MG63 (cell line): ENCODE measurements around the gene SFTPD. TPM values are rescaled to one million over a fixed set of nuclear protein-coding genes. Genes with fewer than 3 reads are reported as not detected.
A peak's percentile ranks its signal among the peaks of the same experiment; 100 is the strongest.
"Not testable (repeated sequence)": the region's sequence is repeated elsewhere in the genome, so short reads cannot be mapped to it uniquely, and the experiment has no call there.

Experiments used
- DNase-seq: peaks from one replicate; pipeline ENCODE4 v3.0.0-alpha.2; 2020
- H3K27me3 ChIP-seq: fragments of 250-450 bp; sonication (Bioruptor Pico); 2 replicates; pipeline ENCODE4 v1.5.1; 2020; ENCODE audit warnings: mild to moderate bottlenecking, moderate library complexity
- H3K36me3 ChIP-seq: fragments of 250-450 bp; sonication (Bioruptor Pico); 2 replicates; pipeline ENCODE4 v1.5.1; 2020; ENCODE audit warnings: mild to moderate bottlenecking, moderate library complexity
- H3K4me3 ChIP-seq: fragments of 250-450 bp; sonication (Bioruptor Pico); 2 replicates; pipeline ENCODE4 v1.5.1; 2020; ENCODE audit warnings: mild to moderate bottlenecking, moderate library complexity
- H3K9me3 ChIP-seq: fragments of 250-450 bp; sonication (Bioruptor Pico); 2 replicates; pipeline ENCODE4 v1.5.1; 2020; ENCODE audit warnings: mild to moderate bottlenecking, moderate library complexity
- total RNA-seq: library from RNA; depleted of rRNA; stranded (reverse); fragments of >200 nt; shearing (Covaris generic); gene quantifications from 2 replicates; pipeline ENCODE4 v1.2.3, GENCODE V29; 2014; ENCODE audit warnings: low replicate concordance; rRNA removed

SFTPD gene
- total RNA-seq, 1 experiment from 2014 or later = not detected

DNA sequence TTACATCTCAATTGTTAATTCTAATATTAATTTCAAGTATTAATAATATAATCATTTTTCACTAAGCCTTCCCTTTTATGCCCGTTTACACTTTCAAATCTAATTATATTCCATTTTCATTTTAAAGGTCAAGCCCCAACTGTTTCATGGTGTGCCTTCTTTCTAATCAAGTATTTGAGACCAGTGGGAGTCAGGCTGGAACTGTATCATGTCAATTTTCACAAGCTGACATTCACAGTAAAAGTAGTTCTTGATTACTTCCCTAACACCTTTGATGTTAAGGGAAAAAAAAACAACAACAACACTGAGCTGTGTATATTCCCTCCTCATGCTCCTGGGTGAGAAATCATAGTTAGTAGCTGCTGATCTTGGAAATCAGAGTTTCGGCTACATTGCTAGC, 38.1 kb downstream of the SFTPD start:
- DNase-seq = no peak
- Histone ChIP-seq H3K9me3 (no peaks in the 10 kb centered on the region), H3K36me3 (no peaks in the 10 kb centered on the region), H3K4me3 (no peak overlapping the region), H3K27me3 (peaks cover 5% of the 10 kb centered on the region; the same call in 1 of the 2 replicates)

GRCh38 chr10:79910344-79910743, 38.6 kb downstream of the SFTPD start:
- Histone ChIP-seq H3K9me3 (no peaks in the 10 kb centered on the region), H3K27me3 (peaks cover 5% of the 10 kb centered on the region; the same call in 1 of the 2 replicates), H3K4me3 (no peak overlapping the region), H3K36me3 (no peaks in the 10 kb centered on the region)
- DNase-seq = no peak

DNA sequence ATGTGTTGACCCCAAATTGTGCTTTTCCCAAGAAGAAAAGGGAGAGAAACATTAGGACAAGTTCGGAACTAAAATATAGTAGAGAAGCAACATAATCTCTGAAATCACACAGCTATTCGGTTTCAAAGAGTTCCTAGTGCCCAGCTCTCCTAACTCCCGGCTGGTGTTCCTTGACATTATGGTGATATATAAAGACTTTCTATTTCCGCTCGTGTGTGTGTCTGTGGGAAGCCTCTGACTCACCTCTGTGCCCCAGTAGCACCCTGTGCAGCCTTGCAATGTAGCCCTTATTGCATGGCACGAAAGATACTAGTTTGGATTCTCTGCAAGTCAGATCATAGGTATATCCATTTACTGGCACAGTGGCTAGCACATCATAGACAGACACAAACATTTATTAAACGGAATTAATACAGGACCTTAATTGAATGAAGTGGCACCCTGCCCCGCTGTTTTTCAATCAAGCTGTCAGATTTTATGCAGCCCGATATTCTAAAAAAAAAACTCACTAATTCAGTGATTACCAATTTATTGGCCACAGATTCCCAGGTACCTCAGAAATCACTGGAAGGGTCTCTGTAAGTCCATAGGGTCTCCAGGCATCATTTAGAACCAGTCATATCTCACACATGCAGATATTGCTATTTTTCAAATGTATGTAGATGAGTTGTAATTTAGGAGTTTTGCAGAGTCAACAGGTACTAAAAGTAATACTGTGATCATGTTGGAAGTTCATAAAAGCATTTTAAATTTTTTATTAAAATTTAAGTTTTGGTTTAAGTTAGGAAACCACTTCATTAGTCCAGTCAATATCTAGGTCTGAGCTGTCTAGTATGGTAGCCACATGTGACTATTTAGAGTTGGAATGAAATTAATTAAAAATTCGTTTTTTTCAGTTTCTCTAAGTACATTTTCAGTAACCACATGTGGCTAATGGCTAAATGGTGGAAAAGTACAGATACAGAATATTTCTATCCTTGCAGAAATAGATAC, 43.3 kb downstream of the SFTPD start:
- DNase-seq = peak; percentile 28
- Histone ChIP-seq H3K4me3 (peak overlapping the region; percentile 51), H3K9me3 (no peaks in the 10 kb centered on the region), H3K27me3 (peaks cover 7% of the 10 kb centered on the region), H3K36me3 (no peaks in the 10 kb centered on the region)

GRCh38 chr10:79904671-79905321, 44.1 kb downstream of the SFTPD start:
- Histone ChIP-seq H3K4me3 (peak overlapping the region; percentile 51), H3K36me3 (no peaks in the 10 kb centered on the region), H3K9me3 (no peaks in the 10 kb centered on the region), H3K27me3 (peaks cover 12% of the 10 kb centered on the region)
- peak; percentile 71 for DNase-seq

DNA sequence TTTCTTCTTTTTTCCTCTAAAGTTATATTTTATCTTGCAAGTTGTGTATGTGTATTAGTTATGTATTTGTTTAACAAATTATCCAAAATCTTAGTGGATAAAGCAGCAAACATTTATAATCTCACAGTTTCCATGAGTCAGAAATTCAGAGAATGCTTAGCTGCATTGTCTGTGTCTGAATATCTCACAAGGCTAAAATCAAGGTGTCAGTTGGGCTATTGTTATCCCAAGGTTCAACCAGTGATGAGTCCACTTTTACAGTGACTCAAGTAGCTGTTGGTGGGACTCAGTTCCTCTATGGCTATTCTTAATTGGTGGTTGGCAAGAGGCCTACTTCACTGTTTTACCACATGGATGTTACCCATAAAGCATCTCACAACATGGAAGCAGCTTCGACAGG, 47.3 kb downstream of the SFTPD start:
- not testable (repeated sequence) for DNase-seq, H3K4me3 ChIP-seq, H3K9me3 ChIP-seq, H3K36me3 ChIP-seq
- H3K27me3 ChIP-seq = peaks cover 12% of the 10 kb centered on the region

GRCh38 chr10:79898597-79899325, 50.1 kb downstream of the SFTPD start:
- Histone ChIP-seq H3K9me3 (no peaks in the 10 kb centered on the region), H3K4me3 (no peak overlapping the region), H3K36me3 (no peaks in the 10 kb centered on the region), H3K27me3 (peaks cover 10% of the 10 kb centered on the region)
- no peak for DNase-seq

DNA sequence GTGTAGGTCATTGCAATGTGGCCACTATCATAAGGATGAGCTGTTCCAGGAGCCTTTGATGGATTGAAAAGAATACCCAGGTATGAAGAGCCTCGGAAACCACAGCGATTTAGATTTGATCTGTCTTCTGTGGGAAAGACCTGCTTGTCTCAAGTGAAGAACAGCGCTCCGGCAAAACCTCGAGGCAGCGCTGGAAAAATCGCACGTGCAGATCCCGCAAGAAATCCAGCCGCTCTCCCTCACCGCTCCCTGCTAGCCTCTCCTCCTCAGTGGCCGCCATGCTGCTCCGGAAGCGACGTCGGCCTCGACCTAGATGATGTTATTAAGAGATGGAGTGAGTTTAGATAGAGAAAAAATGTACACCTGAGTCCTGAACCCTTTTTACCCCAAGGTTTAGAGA, 56.0 kb downstream of the SFTPD start:
- not testable (repeated sequence) for H3K27me3 ChIP-seq, DNase-seq, H3K9me3 ChIP-seq, H3K4me3 ChIP-seq, H3K36me3 ChIP-seq

GRCh38 chr10:79890469-79890868, 58.4 kb downstream of the SFTPD start:
- Histone ChIP-seq H3K27me3 (peaks cover 3% of the 10 kb centered on the region; the same call in 1 of the 2 replicates), H3K4me3 (no peak overlapping the region), H3K36me3 (no peaks in the 10 kb centered on the region), H3K9me3 (no peaks in the 10 kb centered on the region)
- DNase-seq = no peak

- DNase-seq, H3K27me3 ChIP-seq, H3K36me3 ChIP-seq, H3K4me3 ChIP-seq, H3K9me3 ChIP-seq: not testable (repeated sequence)
Measured at GRCh38 chr10:79888984-79889383, 59.9 kb downstream of the SFTPD start.

Other genes with a start within 250 kb of the SFTPD start
- gene NUTM2B, start 245.9 kb downstream of the SFTPD start, total RNA-seq = 0.92 TPM in 1 of 2 replicates, not detected in the other
- gene NUTM2E, start 122.4 kb downstream of the SFTPD start, total RNA-seq = not detected in 2 replicates
- gene TMEM254, start 129.6 kb upstream of the SFTPD start, total RNA-seq = 5.4 and 9.2 TPM in 2 replicates
- gene PLAC9, start 183.6 kb upstream of the SFTPD start, total RNA-seq = 2.8 and 3.8 TPM in 2 replicates